Measurements from ENCODE around the gene TMEM163. TPM values are rescaled to one million over a fixed set of nuclear protein-coding genes. Genes with fewer than 3 reads are reported as not detected.

The TMEM163 gene
- total and polyA plus RNA-seq, 2 donors: 5.0 TPM

GRCh38 chr2:134564549-134564948, 154.3 kb downstream of the TMEM163 start:
- H3K36me3 ChIP-seq (ENCODE audit: control insufficient read depth in 2 of 2, insufficient read depth in 2 of 2, low read length in 1 of 2): no peaks in the 10 kb centered on the region
- H3K4me3 ChIP-seq (ENCODE audit: low read length in 2 of 2): no peak overlapping the region
- no peak for DNase-seq (ENCODE audit: low read depth in 6 of 9, low spot score in 9 of 9)
- H3K4me1 ChIP-seq (ENCODE audit: control insufficient read depth in 2 of 2, insufficient read depth in 2 of 2, low read length in 2 of 2): no peaks in the 10 kb centered on the region
- no peaks in the 10 kb centered on the region for H3K9me3 ChIP-seq (ENCODE audit: control insufficient read depth in 2 of 2, insufficient read depth in 1 of 2, low read length in 1 of 2)
- H3K27me3 ChIP-seq (ENCODE audit: control insufficient read depth in 2 of 2, insufficient read depth in 1 of 2, low read length in 1 of 2): peaks cover 0 to 2% of the 10 kb centered on the region in 2 donors
- WGBS: 75% methylated on average over 3 of the region's 3 CpGs
- H3K27ac ChIP-seq (ENCODE audit: low read depth in 1 of 2, low read length in 1 of 2): no peak overlapping the region

- H3K9me3 ChIP-seq (ENCODE audit: control insufficient read depth in 2 of 2, insufficient read depth in 1 of 2, low read length in 1 of 2): no peaks in the 10 kb centered on the region
- H3K27ac ChIP-seq (ENCODE audit: low read depth in 1 of 2, low read length in 1 of 2): no peak overlapping the region
- H3K4me1 ChIP-seq (ENCODE audit: control insufficient read depth in 2 of 2, insufficient read depth in 2 of 2, low read length in 2 of 2): no peaks in the 10 kb centered on the region
- DNase-seq (ENCODE audit: low read depth in 6 of 9, low spot score in 9 of 9): no peak
- no peaks in the 10 kb centered on the region for H3K36me3 ChIP-seq (ENCODE audit: control insufficient read depth in 2 of 2, insufficient read depth in 2 of 2, low read length in 1 of 2)
- peaks cover 0 to 2% of the 10 kb centered on the region in 2 donors for H3K27me3 ChIP-seq (ENCODE audit: control insufficient read depth in 2 of 2, insufficient read depth in 1 of 2, low read length in 1 of 2)
- WGBS: 95% methylated on average over 5 of the region's 5 CpGs
- H3K4me3 ChIP-seq (ENCODE audit: low read length in 2 of 2): no peak overlapping the region
Measured at GRCh38 chr2:134558208-134558830, 160.5 kb downstream of the TMEM163 start.

DNA sequence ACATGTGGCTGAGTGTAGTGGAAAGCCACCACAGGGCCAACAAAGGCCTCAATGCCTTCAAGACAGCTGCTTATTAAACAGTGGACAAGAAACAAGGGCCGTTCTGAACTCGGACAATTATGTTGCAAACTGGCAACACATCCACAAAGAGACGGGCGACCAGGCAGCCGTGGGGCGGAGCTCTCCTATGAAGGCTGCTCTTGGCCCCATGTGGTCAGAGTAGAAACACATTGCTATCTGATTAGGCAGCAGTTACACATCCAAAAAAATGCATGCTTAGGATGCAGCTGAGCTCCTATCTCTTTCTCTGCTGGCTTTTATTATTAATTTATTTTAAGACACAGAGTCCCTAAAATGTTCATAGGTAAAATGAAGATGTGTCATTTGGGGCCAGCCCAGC, 163.4 kb downstream of the TMEM163 start:
- no peak for DNase-seq (ENCODE audit: low read depth in 6 of 9, low spot score in 9 of 9)
- WGBS: 97% methylated on average over 6 of the region's 6 CpGs
- Histone ChIP-seq H3K9me3 (ENCODE audit: control insufficient read depth in 2 of 2, insufficient read depth in 1 of 2, low read length in 1 of 2) (no peaks in the 10 kb centered on the region), H3K27me3 (ENCODE audit: control insufficient read depth in 2 of 2, insufficient read depth in 1 of 2, low read length in 1 of 2) (no peaks in the 10 kb centered on the region), H3K36me3 (ENCODE audit: control insufficient read depth in 2 of 2, insufficient read depth in 2 of 2, low read length in 1 of 2) (no peaks in the 10 kb centered on the region), H3K27ac (ENCODE audit: low read depth in 1 of 2, low read length in 1 of 2) (no peak overlapping the region), H3K4me3 (ENCODE audit: low read length in 2 of 2) (no peak overlapping the region), H3K4me1 (ENCODE audit: control insufficient read depth in 2 of 2, insufficient read depth in 2 of 2, low read length in 2 of 2) (no peaks in the 10 kb centered on the region)

DNA sequence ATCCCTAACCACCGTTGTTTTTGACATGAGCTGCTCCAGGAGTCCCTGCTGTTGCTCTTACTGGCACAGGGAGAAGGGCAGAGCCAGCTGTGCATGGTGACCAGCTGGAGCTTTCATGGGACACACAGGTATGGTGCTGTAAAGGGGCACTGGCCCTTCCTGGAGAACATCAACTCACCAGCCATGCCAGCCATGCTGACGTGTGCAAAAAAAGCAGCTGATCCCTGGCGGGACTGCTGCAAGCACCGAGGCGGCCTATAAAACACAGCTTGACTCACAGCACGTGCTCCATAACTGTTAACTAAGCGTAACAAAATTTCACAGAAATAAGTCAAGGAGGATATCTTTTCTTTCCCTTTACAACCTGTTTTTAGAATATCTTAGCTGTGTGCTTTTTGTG, 165.1 kb downstream of the TMEM163 start:
- WGBS: 97% methylated on average over 7 of the region's 7 CpGs

GRCh38 chr2:134550566-134551164, 168.1 kb downstream of the TMEM163 start:
- H3K4me3 ChIP-seq (ENCODE audit: low read length in 2 of 2): no peak overlapping the region
- no peaks in the 10 kb centered on the region for H3K4me1 ChIP-seq (ENCODE audit: control insufficient read depth in 2 of 2, insufficient read depth in 2 of 2, low read length in 2 of 2)
- H3K27me3 ChIP-seq (ENCODE audit: control insufficient read depth in 2 of 2, insufficient read depth in 1 of 2, low read length in 1 of 2): no peaks in the 10 kb centered on the region
- no peak for DNase-seq (ENCODE audit: low read depth in 6 of 9, low spot score in 9 of 9)
- H3K9me3 ChIP-seq (ENCODE audit: control insufficient read depth in 2 of 2, insufficient read depth in 1 of 2, low read length in 1 of 2): no peaks in the 10 kb centered on the region
- H3K36me3 ChIP-seq (ENCODE audit: control insufficient read depth in 2 of 2, insufficient read depth in 2 of 2, low read length in 1 of 2): no peaks in the 10 kb centered on the region
- WGBS: 97% methylated on average over 13 of the region's 13 CpGs
- no peak overlapping the region for H3K27ac ChIP-seq (ENCODE audit: low read depth in 1 of 2, low read length in 1 of 2)

More for the DNA sequence above, 165.1 kb downstream of the TMEM163 start:
- H3K36me3 ChIP-seq (ENCODE audit: control insufficient read depth in 2 of 2, insufficient read depth in 2 of 2, low read length in 1 of 2): no peaks in the 10 kb centered on the region
- H3K27ac ChIP-seq (ENCODE audit: low read depth in 1 of 2, low read length in 1 of 2): no peak overlapping the region
- H3K27me3 ChIP-seq (ENCODE audit: control insufficient read depth in 2 of 2, insufficient read depth in 1 of 2, low read length in 1 of 2): no peaks in the 10 kb centered on the region
- no peaks in the 10 kb centered on the region for H3K9me3 ChIP-seq (ENCODE audit: control insufficient read depth in 2 of 2, insufficient read depth in 1 of 2, low read length in 1 of 2)
- no peaks in the 10 kb centered on the region for H3K4me1 ChIP-seq (ENCODE audit: control insufficient read depth in 2 of 2, insufficient read depth in 2 of 2, low read length in 2 of 2)
- no peak overlapping the region for H3K4me3 ChIP-seq (ENCODE audit: low read length in 2 of 2)
- no peak for DNase-seq (ENCODE audit: low read depth in 6 of 9, low spot score in 9 of 9)

- H3K9me3 ChIP-seq (ENCODE audit: control insufficient read depth in 2 of 2, insufficient read depth in 1 of 2, low read length in 1 of 2): no peaks in the 10 kb centered on the region
- no peak overlapping the region for H3K4me3 ChIP-seq (ENCODE audit: low read length in 2 of 2)
- 92% methylated on average over 3 of the region's 3 CpGs for WGBS
- H3K27me3 ChIP-seq (ENCODE audit: control insufficient read depth in 2 of 2, insufficient read depth in 1 of 2, low read length in 1 of 2): no peaks in the 10 kb centered on the region
- no peak overlapping the region for H3K27ac ChIP-seq (ENCODE audit: low read depth in 1 of 2, low read length in 1 of 2)
- H3K4me1 ChIP-seq (ENCODE audit: control insufficient read depth in 2 of 2, insufficient read depth in 2 of 2, low read length in 2 of 2): no peaks in the 10 kb centered on the region
- H3K36me3 ChIP-seq (ENCODE audit: control insufficient read depth in 2 of 2, insufficient read depth in 2 of 2, low read length in 1 of 2): no peaks in the 10 kb centered on the region
- DNase-seq (ENCODE audit: low read depth in 6 of 9, low spot score in 9 of 9): no peak
Measured at GRCh38 chr2:134549104-134549503, 169.7 kb downstream of the TMEM163 start.

- Histone ChIP-seq H3K4me3 (ENCODE audit: low read length in 2 of 2) (no peak overlapping the region), H3K4me1 (ENCODE audit: control insufficient read depth in 2 of 2, insufficient read depth in 2 of 2, low read length in 2 of 2) (no peaks in the 10 kb centered on the region), H3K27ac (ENCODE audit: low read depth in 1 of 2, low read length in 1 of 2) (no peak overlapping the region), H3K9me3 (ENCODE audit: control insufficient read depth in 2 of 2, insufficient read depth in 1 of 2, low read length in 1 of 2) (no peaks in the 10 kb centered on the region), H3K36me3 (ENCODE audit: control insufficient read depth in 2 of 2, insufficient read depth in 2 of 2, low read length in 1 of 2) (no peaks in the 10 kb centered on the region), H3K27me3 (ENCODE audit: control insufficient read depth in 2 of 2, insufficient read depth in 1 of 2, low read length in 1 of 2) (no peaks in the 10 kb centered on the region)
- no peak for DNase-seq (ENCODE audit: low read depth in 6 of 9, low spot score in 9 of 9)
Measured at GRCh38 chr2:134540990-134541389, 177.8 kb downstream of the TMEM163 start.

DNA sequence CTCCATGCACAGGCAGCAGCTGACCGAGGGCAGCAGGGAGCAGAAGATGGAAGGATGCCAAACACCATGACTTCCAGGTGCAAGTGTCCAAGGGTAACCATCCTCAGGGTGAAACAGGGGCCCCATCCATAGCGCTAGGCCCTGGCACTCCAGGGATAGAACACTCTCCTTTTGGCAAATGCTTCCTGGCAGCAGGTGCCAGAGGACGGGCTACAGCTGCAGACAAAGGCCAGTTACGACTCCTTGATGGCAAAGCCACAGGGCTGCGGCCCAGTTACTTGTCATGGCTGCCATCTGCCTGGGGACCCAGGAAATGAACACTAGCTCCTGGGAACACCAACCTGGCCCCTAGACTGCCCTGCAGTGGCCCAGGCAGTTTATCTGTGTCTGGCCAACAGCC, 178.8 kb downstream of the TMEM163 start:
- WGBS: 98% methylated on average over 5 of the region's 5 CpGs
- DNase-seq (ENCODE audit: low read depth in 6 of 9, low spot score in 9 of 9): no peak
- Histone ChIP-seq H3K4me3 (ENCODE audit: low read length in 2 of 2) (no peak overlapping the region), H3K4me1 (ENCODE audit: control insufficient read depth in 2 of 2, insufficient read depth in 2 of 2, low read length in 2 of 2) (no peaks in the 10 kb centered on the region), H3K27ac (ENCODE audit: low read depth in 1 of 2, low read length in 1 of 2) (no peak overlapping the region), H3K36me3 (ENCODE audit: control insufficient read depth in 2 of 2, insufficient read depth in 2 of 2, low read length in 1 of 2) (no peaks in the 10 kb centered on the region), H3K27me3 (ENCODE audit: control insufficient read depth in 2 of 2, insufficient read depth in 1 of 2, low read length in 1 of 2) (no peaks in the 10 kb centered on the region), H3K9me3 (ENCODE audit: control insufficient read depth in 2 of 2, insufficient read depth in 1 of 2, low read length in 1 of 2) (no peaks in the 10 kb centered on the region)

GRCh38 chr2:134537702-134538101, 181.1 kb downstream of the TMEM163 start:
- DNase-seq (ENCODE audit: low read depth in 6 of 9, low spot score in 9 of 9): no peak
- no peak overlapping the region for H3K4me3 ChIP-seq (ENCODE audit: low read length in 2 of 2)
- no peaks in the 10 kb centered on the region for H3K4me1 ChIP-seq (ENCODE audit: control insufficient read depth in 2 of 2, insufficient read depth in 2 of 2, low read length in 2 of 2)
- WGBS: 97% methylated on average over 4 of the region's 4 CpGs
- H3K9me3 ChIP-seq (ENCODE audit: control insufficient read depth in 2 of 2, insufficient read depth in 1 of 2, low read length in 1 of 2): no peaks in the 10 kb centered on the region
- no peaks in the 10 kb centered on the region for H3K36me3 ChIP-seq (ENCODE audit: control insufficient read depth in 2 of 2, insufficient read depth in 2 of 2, low read length in 1 of 2)
- H3K27ac ChIP-seq (ENCODE audit: low read depth in 1 of 2, low read length in 1 of 2): no peak overlapping the region
- H3K27me3 ChIP-seq (ENCODE audit: control insufficient read depth in 2 of 2, insufficient read depth in 1 of 2, low read length in 1 of 2): no peaks in the 10 kb centered on the region

Measured in thymus (tissue), 11 donors.